HuH-7 (cell line): Measurements from ENCODE around the gene D2HGDH.
"Not testable (repeated sequence)": the region's sequence is repeated elsewhere in the genome, so short reads cannot be mapped to it uniquely, and the experiment has no call there.

Source experiments
- DNase-seq: peaks from one replicate; pipeline ENCODE4 v3.0.0; 2011; ENCODE audit warnings: low spot score

The D2HGDH gene

GRCh38 chr2:241748468-241749256, 14.2 kb downstream of the D2HGDH start:
- no peak for DNase-seq

DNA sequence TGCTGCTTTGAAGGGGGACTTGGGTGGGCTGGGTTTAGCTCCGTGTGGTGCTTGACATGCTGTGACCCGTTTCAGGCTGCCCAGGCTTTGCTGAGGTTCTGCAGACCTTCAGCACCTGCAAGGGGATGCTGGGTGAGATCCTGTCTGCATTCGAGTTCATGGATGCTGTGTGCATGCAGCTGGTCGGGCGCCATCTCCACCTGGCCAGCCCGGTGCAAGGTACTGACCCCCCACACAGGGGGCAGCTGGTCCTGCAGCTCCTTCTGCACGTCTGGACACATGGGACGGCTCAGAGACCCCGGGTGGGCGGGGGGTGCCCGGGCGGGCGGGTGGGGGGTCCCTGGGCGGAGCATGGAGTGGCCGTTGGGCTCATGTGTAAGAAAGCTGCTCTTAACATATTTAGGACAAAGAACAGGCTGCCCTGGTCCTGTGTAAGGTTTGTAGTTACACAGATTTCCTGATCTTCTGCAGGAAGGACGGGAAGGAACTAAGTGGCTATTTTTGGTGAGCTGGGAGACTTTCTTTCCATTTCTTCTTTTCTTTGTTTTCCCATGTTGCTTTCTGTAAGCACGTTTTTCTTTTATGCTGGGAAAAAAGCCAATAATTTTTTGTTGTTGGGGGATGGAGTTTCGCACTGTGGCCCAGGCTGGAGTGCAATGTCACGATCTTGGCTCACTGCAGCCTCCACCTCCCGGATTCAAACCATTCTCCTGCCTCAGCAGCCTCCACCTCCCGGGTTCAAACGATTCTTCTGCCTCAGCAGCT, 15.8 kb downstream of the D2HGDH start:
- DNase-seq = no peak

DNA sequence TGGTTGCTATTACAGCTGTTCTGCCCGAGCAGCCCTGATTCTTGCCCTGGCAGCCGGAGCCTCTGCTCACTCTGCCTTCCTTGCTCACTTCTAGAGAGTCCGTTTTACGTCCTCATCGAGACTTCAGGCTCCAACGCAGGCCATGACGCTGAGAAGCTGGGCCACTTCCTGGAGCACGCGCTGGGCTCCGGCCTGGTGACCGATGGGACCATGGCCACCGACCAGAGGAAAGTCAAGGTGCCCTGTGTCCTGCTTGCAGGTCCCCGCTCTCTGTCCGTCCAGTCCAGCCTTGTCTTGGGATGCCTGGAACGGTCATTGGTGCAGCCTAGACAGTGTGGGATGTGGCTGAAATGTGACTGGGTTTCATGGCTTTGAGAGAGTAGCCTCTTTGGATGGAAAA, 16.7 kb downstream of the D2HGDH start:
- no peak for DNase-seq

DNA sequence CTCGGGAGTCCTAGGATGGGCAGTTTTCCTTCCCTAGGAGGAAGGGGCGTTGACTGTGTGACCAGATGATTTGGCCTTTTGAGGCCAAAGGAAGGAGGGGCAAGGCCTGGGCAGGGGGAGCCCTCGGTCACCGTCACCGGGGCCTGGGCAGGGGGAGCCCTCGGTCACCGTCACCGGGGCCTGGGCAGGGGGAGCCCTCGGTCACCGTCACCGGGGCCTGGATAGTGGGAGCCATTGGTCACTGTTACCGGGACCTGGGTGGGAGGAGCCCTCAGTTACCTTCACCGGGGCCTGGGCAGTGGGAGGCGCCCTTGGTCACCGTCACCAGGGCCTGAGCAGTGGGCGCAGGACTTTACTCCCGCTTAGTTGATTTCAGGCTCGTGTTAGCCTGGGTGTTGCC, 17.3 kb downstream of the D2HGDH start:
- DNase-seq = no peak

DNA sequence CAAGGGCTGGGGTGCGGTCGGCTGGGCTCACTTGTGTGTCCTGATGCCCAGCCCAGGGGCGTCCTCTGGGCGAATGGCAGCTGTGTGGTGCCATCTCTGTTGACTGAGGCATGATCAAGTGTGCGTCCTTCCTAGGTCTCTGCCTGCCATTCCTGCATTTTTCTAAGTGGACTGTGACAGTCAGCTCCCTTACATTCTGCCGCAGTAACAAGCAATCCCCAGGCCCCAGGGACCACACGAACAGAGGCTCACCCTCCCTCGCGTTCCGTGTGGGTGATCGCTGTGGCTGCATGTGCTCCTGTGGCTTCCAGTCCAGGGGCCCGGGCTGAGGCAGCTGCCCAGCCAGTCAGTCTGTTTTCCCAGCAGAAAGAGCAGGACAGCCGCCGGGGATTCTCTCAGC, 17.8 kb downstream of the D2HGDH start:
- DNase-seq = no peak

DNA sequence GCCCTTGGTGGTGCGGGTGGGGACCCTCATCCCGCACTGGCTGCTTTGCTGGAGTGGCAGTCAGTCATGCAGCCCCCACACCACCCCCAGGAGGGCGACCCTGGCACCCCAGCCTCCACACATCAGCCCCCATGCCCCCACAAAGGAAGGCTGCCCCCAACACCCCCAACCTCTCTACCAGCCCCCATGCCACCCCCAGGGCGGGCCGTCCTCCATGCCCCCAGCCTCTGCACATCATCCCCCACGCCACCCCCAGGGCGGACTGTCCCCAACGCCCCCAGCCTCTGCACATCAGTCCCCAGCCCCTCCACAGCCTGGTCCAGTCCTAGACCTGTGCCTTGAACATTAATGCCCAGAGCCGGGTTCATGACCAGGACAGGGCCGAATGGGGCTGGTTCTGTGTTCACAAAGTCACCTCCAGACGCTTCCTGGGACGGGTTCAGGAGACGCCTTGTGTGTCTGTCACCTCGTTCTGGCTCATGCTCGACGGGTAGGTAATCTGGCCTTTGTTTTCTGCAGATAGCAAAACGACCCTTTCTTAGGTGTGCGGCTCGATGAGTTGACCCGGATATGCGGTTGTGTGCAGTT, 18.4 kb downstream of the D2HGDH start:
- no peak for DNase-seq

GRCh38 chr2:241753493-241753892, 19.1 kb downstream of the D2HGDH start:
- no peak for DNase-seq

DNA sequence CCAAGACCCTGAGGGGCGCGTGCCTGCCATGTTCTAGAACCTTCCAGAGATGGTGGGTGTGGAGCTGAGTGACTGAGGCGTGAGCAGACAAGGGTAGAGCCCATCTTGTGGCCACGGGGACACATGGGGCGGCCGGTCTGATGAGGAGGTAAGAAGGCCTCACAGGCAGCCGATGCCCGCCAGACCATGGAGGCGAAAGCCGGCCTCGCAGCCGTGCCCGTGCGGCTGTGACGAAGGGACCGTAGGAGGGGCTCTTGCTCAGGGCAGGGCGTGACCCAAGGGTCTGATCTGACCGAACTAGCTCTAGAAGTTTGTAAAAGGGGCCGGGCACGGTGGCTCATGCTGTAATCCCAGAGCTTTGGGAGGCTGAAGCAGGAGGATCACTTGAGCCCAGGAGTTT, 19.6 kb downstream of the D2HGDH start:
- no peak for DNase-seq

DNA sequence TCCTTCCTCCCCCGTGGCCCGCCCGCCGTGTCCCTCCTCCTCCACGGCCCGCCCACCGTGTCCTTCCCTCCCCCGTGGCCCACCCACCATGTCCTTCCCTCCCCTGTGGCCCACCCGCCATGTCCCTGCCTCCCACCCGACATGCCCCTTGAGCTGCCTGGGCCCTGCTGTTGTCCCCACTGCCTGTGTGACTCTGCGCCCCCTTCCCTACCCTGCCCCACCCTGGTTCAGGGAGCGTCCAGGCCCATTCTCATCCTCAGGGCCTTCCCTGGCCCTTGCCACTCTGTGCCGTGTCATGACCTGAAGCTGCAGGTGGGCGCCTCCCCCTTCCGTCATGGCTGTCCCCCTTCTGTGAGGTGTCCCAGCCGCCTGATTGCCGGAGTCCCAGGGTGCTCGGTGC, 20.7 kb downstream of the D2HGDH start:
- no peak for DNase-seq

- DNase-seq = no peak
Measured at GRCh38 chr2:241755777-241756176, 21.3 kb downstream of the D2HGDH start.

- no peak for DNase-seq
Measured at GRCh38 chr2:241759067-241759807, 24.8 kb downstream of the D2HGDH start.

- not testable (repeated sequence) for DNase-seq
Measured at GRCh38 chr2:241759893-241760292, 25.5 kb downstream of the D2HGDH start.

GRCh38 chr2:241760301-241760771, 25.9 kb downstream of the D2HGDH start:
- DNase-seq = no peak

- no peak for DNase-seq
Measured at GRCh38 chr2:241762321-241762932, 28.0 kb downstream of the D2HGDH start.

DNA sequence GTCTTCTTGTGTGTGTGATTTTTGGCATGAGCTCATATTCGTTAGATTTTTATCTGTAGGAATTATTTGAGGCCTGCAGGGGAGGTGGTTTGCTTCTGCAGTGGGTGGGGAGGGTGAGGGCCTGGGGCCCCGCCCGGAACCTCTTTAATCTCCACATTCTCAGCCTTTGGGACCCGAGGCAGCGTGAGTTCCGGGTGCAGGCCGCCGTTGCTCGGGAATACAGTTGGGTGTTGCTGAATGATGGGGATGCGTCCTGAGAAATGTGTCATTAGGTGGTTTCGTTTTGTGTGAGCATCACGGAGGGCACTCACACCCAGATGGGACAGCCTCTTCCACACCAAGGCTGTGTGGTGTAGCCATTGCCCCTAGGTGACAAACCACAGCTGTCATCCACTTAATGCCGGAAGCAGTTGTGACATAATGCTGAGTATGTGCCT, 28.5 kb downstream of the D2HGDH start:
- no peak for DNase-seq

GRCh38 chr2:241763551-241764274, 29.3 kb downstream of the D2HGDH start:
- no peak for DNase-seq

- no peak for DNase-seq
Measured at GRCh38 chr2:241764275-241765241, 30.1 kb downstream of the D2HGDH start.

GRCh38 chr2:241767464-241768250, 33.2 kb downstream of the D2HGDH start:
- DNase-seq = peak; percentile 4

GRCh38 chr2:241768251-241768711, 33.9 kb downstream of the D2HGDH start:
- DNase-seq = peak; percentile 2
